Measurements from ENCODE around the gene CCN2.

DNA sequence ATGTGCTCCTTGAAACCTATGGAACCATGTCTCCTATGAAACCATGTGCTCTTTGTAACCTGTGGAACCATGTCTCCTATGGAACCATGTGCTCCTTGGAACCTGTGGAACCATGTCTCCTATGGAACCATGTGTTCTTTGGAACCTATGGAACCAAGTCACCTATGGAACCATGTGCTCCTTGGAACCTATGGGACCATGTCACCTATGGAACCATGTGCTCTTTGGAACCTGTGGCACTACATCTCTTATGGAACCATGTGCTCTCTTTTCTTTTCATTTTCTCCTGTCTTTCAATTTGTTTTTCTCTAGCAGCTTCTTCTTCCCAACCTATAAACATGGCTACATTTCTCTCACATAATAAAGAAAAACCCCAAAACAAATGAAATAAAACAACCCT, 11.9 kb upstream of the CCN2 start:
- TF ChIP-seq, protein P1, sequence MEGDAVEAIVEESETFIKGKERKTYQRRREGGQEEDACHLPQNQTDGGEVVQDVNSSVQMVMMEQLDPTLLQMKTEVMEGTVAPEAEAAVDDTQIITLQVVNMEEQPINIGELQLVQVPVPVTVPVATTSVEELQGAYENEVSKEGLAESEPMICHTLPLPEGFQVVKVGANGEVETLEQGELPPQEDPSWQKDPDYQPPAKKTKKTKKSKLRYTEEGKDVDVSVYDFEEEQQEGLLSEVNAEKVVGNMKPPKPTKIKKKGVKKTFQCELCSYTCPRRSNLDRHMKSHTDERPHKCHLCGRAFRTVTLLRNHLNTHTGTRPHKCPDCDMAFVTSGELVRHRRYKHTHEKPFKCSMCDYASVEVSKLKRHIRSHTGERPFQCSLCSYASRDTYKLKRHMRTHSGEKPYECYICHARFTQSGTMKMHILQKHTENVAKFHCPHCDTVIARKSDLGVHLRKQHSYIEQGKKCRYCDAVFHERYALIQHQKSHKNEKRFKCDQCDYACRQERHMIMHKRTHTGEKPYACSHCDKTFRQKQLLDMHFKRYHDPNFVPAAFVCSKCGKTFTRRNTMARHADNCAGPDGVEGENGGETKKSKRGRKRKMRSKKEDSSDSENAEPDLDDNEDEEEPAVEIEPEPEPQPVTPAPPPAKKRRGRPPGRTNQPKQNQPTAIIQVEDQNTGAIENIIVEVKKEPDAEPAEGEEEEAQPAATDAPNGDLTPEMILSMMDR (IDR thresholded peaks at IDR 0.05), result no peak
- no peak for TF ChIP-seq EZH2 (IDR thresholded peaks at IDR 0.05; ENCODE audit: borderline replicate concordance, insufficient read depth, low read depth, low read length, poor library complexity, severe bottlenecking)

Data from B cell (primary cell).